HG02623 (cell line): ENCODE results near the gene HOXD1.

Experiments used
- ATAC-seq: cut with Tn5 transposase; IDR thresholded peaks from one replicate; pipeline ENCODE4 v1.9.1; 2021; ENCODE audit warnings: moderate library complexity; ENCODE audit not compliant: unreplicated experiment

HOXD1 gene

DNA sequence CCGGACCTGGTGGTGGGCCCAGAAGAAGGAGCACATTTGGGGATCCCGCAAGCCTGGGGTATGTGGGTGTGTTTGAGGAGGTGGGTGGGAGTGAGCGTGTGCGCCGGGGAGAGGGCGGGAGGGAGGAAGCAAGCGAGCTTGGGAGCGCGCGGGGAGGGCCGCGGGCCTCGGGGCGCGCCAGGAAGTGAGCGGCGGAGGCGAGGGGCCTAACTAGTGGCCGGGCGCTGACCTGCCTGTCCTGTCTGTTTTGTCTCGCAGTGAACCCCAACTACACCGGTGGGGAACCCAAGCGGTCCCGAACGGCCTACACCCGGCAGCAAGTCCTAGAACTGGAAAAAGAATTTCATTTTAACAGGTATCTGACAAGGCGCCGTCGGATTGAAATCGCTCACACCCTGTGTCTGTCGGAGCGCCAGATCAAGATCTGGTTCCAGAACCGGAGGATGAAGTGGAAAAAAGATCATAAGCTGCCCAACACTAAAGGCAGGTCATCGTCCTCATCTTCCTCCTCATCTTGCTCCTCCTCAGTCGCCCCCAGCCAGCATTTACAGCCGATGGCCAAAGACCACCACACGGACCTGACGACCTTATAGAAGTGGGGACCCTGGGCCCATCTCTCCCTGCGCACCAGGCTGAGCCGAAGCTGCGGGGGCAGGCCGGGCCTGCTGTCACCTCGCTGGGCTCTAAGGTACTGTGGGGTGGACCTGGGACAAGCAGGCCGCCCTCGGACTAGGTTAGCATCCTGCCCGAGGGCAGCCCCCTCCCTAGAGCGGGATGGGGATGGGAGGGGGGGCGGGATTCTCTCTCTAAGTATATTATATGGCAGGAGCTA lies 35.9 kb upstream of the HOXD1 start:
- ATAC-seq, result no peak

DNA sequence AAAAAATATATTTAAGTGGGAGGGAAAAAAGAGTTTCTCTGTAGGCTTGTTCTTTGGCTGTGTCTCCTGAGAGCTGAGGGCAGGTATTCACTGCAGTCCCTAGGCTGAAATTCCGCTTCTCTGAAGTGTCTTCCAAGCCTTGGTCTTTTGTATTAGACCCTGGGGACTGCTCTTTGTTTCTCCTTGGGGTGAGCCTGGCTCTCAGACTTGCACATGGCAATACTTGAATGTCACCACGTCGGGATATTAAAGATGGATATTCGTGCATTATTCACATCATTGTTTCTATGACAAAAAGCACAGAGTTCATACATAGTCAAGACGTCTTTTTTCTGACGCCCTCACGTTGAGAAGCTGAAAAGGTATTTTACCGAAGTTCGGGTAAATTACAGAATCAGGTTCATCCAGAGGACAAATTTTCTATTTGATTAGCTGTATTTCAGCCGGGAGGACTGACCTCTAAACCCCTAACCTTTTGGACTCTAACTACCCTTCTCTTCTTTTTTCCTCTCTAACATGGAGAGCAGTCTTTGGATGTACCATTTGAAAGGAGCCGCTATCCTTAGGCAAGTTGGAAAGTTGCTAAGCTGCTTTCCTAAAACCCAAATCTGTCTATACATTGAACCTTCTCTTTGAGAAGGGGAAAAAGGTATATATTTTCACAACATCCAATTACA lies 33.8 kb upstream of the HOXD1 start:
- ATAC-seq, result no peak

DNA sequence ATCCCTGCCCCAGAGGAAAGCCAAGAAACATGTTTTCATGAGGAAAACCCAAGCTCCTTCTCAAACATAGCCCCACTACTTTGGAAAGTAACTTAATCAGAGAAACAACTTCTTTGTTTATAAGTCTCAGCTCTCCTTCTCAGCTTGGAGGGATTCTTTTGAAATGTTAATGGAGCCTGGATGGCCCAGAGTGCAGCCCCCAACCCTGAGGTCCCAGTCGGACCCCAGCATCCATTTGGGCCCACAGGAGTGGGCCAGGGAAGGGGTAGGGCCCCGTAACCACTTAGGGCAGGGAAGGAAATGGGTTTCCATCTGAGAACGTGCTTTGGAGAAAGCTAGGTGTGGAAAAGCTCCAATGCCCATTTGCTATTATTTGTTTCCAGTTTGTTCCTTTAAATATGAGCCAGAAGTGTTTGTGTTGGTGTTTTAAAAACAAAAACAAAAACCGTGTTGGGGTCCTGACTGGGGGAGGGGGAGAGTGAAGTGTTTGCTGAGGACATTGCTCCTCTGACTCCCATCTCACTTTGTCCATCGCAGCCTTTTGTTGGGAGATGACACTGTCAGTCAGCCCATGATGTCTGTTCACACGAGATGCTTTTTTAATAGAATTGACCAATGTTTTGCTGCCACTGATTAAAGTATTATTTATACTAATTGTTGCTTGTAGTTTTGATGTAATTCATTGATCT lies 33.0 kb upstream of the HOXD1 start:
- ATAC-seq, result no peak

GRCh38 chr2:176156301-176156806 lies 32.1 kb upstream of the HOXD1 start:
- ATAC-seq, result no peak

GRCh38 chr2:176156807-176157498 lies 31.5 kb upstream of the HOXD1 start, which contains the start of gene HOXD3:
HOXD3 (plus strand) TSS chr2:176157307; CDS start chr2:176169115, 11,808 bp downstream.
- ATAC-seq, result no peak

DNA sequence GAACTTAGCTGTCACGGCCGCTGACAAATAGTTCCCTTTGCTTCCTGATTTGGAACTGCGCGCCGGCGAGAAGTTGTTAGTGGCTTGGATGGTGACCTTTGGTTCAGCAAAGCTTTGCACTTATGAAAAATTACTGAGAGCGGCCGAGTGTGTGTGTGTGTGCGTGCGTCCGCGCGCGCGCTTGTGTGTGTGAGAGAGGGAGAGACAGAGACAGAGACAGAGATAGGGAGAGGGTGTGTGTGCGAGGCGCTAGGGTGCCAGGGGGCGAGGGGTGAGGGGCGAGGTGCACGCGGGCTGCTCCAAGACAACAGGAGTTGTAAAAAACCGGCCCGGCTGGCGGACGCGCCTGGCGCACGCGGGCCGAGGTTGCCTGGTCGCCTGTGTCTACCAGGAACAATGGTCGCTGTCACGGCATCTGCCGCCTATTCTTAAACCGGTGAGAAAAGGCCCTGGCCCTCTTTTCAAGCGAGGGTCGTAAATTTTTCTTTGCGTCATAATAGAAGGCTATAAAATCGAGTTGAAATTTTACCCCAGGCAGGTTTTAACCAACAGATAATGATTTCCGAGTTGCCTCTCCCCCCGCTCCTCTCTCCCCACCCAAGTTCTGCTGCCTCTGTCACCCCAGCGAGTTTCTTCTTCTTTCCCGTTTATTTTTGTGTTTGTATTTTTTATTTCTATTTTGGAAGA lies 30.8 kb upstream of the HOXD1 start:
- ATAC-seq, result no peak

GRCh38 chr2:176158186-176158591 lies 30.3 kb upstream of the HOXD1 start:
- ATAC-seq, result no peak

- ATAC-seq, result no peak
These were observed 29.4 kb upstream of the HOXD1 start for GRCh38 chr2:176158855-176159662.

GRCh38 chr2:176159663-176160250 lies 28.7 kb upstream of the HOXD1 start:
- no peak for ATAC-seq

GRCh38 chr2:176160251-176160985 lies 28.1 kb upstream of the HOXD1 start:
- ATAC-seq, result no peak

DNA sequence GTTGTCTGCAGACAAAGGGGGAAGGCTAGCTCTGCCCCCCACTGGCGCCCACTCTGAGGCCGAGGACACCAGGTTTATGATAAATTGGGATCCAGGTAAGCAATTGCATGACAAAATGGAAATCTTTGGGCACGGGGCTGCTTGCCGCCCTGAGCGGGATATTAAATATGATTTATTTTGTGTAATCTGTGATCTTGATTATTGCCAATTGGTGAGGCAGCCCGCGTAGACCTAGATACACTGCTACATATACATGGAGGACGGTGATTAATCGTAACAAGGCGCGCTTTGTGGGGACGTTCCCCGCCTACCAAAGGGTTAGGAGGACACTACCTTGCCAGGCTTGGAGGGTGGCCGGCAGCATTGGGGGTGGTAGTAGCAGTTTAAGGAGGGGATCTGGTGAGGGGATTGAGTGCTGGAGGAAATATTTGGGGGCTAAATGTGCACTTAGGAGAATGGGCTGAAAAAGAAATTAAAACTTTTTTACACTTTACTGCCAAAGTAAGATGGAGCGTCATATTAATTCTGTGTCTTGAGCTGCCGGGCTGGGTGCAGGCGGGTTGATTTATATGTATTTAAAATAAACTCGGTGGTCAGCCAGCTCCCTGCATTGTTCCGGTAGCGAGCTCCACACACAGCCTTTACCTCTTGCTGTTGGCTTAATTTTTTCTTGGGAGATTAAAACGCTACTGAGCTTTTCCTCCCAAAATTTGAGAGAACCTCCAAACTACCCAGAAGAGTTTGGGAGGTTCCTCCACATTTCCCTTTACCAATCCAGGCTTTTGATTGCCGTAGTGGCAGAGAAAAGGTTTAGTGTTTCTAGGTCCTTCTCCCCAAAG lies 27.3 kb upstream of the HOXD1 start:
- no peak for ATAC-seq

DNA sequence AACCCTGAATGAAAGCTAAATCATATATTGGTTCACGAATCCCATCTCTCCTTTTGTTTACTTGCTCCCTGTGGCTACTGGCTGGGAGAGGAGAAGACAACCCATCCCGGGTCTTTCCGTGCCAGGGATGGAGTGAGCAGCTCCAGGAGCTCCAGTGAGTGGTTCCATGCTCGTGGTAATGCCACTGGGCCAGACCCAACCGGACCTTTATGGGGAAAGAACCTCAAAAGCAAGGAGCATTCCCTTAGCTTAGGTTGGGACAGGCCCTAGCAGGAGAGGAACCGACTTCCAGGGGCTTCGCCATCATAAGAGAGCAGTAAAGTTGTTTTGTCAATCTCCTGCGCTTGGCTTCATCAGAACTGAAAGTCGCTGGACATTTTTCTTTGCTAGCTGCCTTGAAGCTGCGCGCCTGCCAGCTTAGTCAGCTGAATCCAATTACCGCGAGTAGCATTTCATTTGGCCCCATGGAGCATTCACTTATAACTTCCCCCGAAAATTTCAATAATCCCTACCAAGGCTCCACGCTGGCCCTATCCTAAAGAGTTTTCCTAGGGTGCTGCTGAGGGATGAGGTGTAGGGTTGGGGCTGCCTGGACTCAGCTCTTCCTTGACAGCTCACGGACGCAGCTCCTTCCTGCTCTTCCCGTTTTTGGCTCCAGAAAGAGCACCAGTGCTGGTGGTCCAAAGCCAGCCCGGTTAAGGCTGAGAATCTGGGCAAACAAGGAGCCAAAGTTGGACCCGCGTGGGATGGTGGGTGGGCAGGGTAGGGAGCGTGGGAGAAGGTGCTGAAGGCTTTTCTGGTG lies 26.4 kb upstream of the HOXD1 start:
- no peak for ATAC-seq

GRCh38 chr2:176162911-176163671 lies 25.4 kb upstream of the HOXD1 start:
- ATAC-seq, result no peak

DNA sequence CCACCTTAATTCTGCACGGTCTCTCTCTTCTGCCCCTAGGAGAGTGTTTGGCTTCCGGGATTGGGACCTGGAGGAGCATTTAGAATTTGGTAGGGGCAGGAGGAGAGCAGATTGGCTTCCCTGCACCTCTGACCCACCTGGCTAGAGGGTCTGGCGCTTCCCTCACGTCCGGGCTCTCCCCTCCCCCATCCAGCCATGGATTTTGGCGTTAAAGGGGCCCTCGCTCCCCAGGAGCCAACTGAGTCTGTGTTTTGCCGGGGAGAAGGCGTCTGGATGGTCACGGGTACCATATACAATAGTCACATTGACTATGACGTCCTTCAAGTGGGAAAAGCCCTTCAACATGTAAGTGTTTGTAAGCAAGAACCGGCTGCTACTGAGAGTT lies 24.8 kb upstream of the HOXD1 start:
- no peak for ATAC-seq

DNA sequence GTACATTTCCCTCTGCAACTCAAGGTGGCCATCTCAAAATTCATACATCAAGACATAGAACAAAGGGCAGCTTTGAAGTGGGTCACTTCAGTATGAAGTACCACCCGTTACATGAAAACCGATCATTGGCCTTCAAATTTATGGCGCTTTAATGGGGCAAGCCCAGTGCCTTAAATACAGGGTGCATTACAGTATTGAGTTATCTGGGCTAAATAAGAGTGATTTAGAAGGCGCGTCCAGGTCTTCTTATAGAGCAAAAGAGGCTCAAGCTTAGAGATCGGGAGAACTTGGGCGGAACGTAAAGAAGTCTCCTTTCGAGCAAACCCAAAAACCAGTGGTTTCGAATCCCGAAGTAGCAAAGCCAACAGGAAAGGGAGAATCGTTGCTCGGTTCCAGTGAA lies 24.3 kb upstream of the HOXD1 start:
- ATAC-seq, result no peak
